Measurements from ENCODE around the gene TMEM187.
A peak's percentile ranks its signal among the peaks of the same experiment; 100 is the strongest.
"Not testable (repeated sequence)": the region's sequence is repeated elsewhere in the genome, so short reads cannot be mapped to it uniquely, and the experiment has no call there.

Gene TMEM187

DNA sequence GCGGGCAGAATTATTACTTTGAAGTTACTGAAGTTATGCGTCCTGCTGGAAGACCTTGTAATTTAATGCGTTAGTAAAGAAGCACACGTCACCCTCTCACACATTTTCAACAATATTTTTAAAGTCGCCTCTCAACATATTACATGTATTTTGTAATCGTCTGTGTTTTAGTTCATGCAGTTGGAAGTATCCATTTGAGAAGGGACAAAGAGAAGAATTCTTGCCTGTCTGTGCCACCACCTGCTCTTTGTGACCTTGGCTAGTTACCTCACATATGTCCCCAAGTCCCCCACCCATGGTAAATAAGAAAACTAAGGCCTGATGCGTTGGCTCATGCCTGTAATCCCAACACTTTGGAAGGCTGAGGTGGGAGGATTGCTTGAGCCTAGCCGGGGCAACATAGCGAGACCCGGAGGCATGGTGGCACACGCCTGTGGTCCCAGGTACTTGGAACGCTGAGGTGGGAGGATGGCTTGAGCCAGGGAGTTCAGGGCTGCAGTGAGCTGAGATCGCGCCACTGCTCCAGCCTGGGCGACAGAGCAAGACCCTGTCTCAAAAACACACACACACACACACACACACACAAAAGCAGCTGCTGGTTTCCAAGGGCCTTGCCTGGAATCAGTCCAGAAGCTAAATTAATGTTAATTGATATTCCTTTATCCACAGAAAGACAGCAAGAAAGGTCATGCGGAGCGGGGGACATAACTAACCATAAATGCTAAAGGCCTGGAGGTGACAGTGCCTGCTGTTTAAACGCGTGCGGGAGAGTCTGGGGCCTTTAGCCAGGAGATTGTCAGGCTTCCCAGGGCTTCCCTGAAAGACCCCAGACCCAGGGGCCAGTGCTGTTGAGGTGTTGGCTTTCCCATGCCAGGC, 811 bp downstream of the TMEM187 start:
- peak; percentile 12 for DNase-seq

DNA sequence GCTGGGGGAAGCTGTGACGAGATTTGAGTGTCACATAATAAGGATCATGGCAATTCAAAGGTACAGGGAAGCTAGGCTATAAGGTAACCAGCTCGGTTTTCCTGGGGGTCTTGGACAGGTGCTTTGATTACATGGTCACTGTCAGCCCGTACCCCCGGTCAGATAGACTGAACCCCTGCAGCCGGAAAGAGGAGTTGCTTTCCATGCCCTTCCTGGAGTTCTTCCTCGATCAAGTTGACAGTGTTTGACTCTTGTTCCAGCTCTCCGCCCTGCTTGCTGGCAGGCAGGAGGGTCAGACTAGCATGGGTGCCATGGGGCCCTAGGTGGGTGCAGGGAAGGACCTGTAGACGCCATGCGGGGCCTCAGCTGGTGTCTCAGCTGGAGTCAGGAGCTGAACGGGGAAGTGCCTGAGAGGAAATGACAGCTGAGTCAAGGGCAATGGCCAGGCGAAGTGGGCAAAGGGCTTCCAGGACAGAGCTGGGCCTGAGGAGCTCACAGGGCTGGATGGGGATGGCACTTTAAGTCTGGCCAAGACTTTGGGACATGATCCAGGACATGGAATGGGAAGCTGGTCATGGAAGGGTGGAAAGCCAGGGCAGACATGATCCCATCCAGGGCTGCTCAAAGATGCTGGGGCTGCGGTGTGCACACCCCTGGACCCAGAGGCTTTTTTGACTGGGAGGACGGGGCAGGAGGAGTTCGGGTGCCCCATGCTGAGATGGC, 1.6 kb downstream of the TMEM187 start:
- no peak for DNase-seq

DNA sequence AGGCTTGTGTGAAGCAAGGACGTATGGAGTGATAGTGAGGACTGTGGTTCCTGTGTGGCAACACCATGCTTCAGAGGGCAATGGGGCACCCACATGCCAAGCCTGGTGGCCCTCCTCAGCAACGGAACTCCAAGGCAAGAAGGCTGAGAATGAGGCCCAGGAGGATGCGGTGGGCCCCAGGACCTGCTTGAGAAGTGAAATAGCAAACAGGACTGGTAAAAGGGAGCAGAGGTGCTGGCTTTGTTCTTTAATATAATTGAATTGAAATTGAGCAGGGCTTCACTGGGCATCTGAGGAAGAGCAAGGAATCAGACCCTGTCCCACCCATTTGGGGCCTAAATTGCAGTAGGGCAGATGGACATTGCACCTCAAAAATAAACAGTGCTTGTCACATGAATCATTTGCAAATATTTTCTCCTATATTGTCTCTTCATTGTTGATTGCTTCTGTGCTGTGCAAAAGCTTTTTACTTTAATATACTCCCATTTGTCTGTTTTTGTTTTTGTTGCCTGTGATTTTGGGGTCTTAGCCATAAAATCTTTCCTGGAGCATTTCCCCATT, 2.3 kb downstream of the TMEM187 start:
- DNase-seq: no peak

DNA sequence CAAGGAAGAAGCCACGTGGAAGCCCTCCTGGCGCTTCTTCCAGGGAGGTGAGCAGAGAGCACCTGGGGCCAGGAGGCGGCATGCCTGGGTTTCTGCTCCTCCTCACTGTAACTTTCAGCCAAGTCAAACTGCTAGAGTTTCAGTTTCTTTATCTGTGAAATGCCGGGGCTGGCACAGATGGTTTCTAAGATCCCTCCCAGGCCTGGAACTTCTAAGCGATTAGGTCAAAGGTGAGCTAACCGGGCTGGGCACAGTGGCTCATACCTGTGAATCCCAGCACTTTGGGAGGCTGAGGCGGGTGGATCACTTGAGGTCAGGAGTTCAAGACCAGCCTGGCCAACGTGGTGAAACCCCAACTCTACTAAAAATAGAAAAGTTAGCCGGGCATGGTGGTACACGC, 7.8 kb downstream of the TMEM187 start:
- DNase-seq: not testable (repeated sequence)

DNA sequence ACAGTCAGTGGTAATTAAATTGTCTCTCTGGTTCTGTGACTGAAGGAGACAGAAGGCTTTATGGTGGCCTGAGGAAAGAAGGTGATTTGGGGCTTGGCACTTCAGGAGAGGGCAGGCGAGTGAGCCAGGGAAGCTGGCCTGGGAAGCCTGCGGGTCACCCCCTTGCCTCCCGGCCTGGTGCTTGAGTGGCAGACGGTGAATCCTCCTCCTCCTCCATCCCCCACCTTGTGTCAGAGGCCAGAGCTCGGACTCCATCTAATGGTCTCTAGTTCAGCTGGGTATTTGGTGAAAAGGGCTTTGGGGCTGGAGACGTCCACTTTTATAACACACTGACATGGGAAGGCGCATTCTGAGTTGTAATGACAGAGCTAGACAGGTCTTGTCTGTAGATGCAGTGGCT, 8.7 kb downstream of the TMEM187 start:
- DNase-seq: no peak

DNA sequence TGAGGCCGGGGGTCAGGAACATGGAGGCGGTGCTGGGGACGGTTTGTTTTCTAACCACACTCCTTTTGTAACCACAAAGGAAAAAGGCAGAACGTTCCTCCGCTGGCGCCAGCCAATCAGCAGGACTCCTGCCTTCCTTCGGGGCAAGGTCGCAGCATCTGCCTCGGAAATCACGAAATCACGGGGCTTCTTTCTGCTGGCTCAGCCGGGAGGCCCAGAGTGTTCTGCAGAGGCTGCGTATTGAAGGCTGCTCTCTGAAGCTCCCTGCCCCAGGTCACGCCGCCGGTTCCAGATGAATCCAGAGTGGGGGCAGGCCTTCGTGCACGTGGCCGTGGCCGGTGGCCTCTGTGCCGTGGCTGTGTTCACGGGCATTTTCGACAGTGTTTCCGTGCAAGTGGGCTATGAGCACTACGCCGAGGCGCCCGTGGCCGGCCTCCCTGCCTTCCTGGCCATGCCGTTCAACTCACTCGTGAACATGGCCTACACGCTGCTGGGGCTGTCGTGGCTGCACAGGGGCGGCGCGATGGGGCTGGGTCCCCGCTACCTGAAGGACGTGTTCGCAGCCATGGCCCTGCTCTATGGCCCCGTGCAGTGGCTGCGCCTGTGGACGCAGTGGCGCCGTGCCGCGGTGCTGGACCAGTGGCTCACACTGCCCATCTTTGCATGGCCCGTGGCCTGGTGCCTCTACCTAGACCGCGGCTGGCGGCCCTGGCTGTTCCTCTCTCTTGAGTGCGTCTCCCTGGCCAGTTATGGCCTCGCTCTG, 9.4 kb downstream of the TMEM187 start:
- DNase-seq: no peak

DNA sequence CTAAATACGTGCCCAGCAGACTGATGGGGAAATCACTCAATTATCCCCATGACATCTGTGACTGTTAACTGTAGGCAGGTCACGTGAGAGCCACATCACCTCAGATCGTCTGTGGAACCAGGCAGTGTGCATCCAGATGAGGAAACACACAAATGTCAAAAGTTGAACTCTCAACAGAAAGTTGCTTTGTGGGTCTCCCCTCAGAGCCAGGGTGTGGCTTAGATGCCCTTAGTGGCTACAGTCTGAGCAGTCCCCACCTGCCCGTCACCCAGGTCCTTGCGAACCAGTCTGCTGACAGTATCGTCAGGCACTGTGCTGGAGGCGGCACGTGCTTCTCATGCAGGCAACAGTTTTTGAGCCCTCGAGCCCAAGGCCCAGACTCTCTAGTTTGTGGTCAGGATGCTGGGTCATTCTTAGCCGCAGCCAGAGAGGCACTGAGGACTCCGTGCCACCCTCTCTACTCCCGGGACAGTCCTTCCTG, 10.8 kb downstream of the TMEM187 start:
- DNase-seq: no peak

DNA sequence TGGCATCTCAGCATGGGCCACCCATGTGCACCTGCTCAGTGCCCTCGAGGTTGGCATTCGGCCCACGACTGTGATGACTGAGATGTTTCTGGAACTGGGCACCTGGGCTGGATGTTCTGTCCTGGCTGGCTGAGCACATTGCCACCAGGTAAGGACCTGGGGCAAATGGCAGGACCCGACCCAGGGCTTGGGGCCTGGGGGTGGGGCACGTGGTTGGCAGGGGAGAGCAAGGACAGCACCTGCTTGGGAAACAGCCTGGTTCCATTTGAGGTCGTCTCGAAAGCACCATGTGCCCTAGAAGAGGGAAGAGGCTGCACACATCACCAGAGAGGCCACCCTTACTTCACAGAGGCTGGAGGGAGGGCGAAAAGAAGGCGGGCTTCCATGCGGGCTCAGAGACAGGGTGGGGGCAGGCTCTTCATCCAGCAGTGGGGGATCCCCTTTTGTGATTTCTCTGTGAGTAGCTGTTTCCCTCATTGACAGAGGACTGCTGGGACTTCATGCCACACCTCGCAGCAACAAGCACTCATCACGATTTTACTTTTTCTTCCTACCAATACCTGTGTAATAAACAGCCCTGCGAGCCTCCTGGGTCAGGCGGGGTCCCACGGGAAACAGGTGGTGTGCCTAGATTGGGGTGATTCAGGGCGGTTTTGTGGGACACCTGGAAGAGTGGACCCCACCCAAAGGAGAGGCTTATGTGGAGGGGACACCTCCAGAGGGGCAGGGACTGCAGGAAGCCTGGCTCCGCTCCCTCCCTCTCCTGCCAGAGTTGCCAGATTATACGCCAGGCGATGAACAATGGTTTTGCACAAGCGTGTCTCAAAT, 12.0 kb downstream of the TMEM187 start:
- DNase-seq: no peak

DNA sequence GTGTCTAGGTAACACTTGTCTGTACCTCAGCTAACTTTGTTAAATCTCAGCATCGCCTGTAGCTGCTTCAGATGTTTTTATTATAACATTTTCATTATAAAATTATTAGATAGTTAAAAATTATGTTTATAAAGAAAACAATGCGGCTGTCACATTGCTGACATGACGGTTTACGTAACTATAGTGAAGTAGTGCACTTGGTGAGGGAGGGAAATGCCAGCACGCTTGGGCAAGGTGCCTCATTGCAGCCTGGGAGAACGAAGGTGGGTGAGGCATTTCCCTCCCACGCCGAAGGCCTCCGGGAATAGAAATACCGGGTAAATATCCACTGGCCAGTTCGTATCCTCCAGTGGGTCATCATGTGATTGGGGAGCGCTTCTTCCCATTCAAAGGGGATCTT, 15.9 kb downstream of the TMEM187 start:
- DNase-seq: no peak

DNA sequence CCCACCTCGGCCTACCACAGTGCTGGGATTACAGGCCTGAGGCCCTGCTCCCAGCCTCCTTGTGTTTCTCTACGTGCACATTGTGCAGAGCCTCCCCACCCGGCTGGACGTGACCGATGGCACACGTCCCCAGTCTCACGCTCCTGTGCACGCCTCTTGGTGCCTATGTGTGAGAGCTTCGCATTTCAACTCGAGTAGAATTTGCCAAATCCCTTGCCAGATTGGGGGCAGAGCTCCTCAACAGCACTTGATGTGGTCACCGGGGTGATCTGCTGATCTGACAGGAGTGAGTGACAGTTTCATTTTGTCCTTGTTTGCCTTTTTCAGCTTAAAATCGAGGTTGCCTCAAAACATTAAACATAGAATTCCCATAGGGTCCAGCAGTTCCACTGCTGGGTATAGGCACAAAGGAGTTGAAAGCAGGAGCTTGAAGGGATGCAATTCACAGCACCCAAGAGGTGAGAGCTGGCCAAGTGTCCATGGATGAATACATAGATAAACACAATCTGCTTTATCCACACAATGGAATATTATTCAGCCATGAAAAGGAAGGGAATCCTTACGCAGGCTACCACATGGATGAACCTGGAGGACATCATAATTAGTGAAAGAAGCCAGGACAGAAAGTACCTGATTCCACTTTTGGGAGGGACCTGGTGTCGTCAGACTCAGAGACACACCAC, 17.6 kb downstream of the TMEM187 start:
- no peak for DNase-seq

DNA sequence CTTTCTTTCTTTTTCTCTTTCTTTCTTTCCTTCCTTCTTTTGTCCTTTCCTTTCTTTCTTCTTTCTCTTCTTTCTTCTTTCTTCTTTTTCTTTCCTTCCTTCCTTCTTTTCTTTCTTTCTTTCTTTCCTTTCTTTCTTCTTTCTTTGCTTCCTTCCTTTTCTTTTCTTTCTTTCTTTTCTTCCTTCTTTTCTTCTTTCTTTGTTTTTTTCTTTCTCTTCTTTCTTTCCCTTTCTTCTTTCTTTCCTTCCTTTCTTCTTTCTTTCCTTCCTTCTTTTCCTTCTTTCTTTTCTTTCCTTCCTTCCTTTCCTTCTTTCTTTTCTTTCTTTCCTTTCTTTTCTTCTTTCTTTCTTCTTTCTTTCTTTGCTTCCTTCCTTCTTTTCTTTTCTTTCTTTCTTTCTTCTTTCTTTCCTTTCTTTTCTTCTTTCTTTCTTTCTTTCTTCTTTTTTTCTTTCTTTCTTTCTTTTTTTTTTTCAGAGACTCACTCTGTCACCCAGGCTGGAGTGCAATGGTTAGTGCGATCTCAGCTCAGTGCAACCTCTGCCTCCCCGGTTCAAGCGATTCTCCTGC, 18.5 kb downstream of the TMEM187 start:
- no peak for DNase-seq

DNA sequence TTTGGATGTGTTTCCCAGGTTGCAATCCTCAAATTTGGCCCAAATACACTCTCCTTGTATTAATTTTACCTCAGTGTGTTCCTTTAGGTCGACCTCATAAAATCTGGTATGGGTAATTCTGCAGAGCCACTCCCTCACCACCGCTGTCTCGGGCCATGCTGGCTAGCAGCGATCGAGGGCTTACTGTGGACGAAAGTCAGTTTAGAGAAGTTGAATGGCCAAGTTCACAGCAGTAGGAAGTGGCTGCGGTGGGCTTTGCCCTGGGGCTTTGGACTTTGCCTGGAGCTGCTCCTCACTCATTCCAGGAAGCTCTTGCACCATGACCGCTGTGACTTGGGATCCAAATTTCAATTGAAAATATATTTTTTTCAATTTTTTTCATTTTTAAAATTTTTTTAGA, 19.6 kb downstream of the TMEM187 start:
- no peak for DNase-seq

DNA sequence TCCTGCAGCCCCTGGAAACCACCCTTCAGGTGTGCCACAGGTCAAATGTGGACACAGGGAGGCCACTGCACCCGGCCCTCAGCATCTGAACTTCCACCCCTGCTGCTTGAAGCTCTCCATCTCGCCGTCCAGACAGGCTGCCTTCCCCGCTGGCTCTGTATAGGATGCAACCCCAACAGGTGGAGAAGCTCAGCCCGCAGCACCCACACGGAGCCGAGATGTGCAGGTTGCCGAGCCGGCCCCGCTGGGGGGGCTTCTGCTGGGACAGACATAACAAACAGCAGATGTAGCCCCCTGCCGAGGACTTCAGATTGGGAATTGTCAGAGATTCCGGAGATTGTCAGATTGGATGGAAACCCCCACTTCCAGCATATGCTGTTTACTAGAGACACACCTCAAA, 20.5 kb downstream of the TMEM187 start:
- DNase-seq: no peak

DNA sequence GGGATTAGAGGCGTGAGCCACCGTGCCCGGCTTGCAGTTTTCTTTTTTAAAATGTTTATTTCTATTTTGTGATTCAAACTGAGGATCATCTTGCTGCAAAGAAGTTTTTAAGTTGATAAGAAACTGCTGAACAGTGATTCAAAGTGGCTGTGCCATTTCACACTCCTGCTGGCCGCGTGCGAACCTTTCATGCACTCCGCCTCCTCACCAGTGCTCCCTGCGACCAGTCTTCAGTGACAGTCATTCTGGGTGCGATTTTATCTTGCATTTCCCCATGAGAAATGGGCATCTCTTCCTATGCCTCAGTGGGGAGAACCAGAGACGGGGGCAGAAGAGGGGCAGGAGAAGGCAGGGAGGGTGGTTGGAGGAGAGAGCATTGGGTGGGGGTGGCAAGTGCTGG, 21.4 kb downstream of the TMEM187 start:
- no peak for DNase-seq

DNA sequence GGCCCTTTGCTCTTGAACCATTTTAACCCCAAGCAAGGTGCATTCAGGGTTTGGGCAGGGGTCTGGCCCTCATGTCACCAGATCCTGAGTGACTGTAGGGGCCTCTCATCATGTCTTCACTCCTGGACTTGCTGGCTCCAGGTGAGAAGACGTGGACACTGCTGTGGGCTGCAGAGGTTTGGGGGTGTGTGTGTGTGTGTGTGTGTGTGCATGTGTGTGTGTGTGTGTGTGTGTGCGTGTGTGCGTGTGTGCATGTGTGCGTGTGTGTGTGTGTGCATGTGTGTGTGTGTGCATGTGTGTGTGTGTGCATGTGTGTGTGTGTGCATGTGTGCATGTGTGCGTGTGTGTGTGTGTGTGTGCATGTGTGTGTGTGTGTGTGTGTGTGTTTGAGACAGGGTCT, 21.8 kb downstream of the TMEM187 start:
- not testable (repeated sequence) for DNase-seq

DNA sequence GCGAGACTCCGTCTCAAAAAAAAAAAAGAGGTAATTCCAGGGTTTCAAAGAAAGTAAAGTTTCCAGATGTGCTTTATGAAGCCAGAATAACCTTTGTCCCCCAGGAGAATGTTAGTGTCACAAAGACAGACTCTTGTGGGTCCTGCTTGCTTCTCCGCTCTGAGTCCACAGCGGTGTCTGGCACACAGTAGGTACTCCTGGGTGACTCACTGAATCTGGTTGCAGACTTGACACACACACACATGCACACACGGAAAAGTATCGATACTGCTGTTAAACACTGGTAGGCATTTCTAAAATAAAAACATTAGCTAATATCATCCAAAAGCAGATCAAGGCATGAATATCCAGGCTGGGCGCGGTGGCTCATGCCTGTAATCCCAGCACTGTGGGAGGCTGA, 22.9 kb downstream of the TMEM187 start:
- DNase-seq: no peak

DNA sequence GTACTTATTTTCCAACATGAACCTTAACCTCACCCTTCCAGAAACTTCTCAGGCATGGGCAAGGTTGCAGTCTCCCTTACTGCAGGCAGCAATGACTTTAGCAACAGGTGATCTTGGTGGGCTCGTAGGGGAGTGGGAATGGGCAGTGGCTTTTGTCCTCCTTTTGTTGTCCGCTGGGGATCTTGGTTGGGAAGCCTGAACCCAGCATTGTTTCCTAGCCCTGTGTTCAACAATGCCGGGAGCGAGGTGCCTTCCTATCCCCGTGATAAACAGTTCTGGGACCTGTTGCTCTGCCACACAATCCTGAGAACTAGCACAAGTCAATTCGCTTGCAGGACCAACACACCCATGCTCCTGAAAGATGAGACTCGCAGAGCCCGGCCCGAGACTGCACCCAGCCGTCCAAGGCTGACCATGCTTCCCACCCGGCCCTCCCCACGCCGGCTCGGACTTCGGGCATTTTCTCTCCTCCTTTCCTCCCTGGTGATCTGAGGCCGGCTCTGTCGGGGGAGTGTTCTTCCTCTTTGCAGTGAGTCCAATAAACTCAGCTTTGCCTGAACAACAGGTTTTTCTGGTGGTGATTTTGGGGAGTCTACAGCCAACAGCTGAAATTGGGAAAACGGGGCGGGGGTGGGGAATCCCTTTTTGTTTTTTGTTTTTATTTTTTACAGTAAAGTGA, 26.9 kb downstream of the TMEM187 start:
- DNase-seq: no peak

DNA sequence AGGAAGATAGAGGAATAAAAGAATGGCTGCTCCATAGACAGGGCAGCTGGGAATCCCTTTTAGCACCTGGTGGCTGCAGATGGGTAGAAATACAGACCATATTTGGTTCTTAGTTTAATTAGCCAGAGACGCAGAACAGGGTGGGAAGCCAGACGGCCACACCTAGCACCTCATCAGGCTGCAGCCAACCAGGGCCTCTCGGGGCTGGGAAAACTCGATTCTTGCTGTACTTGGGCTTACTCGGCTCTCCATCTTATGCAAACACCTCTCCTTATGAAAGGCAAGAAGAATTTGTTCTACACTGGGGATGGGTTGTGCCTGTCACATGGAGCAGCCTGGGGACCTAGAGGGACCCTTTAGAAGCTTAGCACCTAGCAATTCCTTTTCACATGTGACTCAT, 27.5 kb downstream of the TMEM187 start:
- DNase-seq: no peak

DNA sequence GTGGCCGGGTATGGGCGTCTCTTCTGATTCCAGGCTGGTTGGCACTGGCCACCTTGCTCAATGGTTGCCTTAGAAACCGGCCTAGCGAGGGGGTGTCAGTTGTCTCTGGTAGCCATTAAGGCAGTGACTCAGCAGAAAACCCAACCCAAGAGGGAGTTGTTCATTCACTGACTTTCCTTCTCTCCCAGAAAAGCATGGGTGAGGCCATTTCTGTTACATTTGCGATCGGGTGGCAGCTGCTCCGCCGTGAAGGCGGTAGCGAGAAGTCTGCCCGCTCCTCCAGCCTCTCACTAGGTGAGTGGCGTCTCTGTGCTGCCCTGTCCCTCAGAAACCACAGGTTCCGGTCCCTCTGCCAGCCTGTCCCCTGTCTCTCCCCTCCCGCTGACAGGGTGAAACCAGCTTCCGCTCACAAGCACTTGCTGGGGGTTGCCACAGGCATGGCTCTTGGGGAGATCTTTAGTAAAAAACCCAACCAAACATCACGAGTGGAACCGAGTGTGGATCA, 29.7 kb downstream of the TMEM187 start:
- peak; percentile 7 for DNase-seq

DNA sequence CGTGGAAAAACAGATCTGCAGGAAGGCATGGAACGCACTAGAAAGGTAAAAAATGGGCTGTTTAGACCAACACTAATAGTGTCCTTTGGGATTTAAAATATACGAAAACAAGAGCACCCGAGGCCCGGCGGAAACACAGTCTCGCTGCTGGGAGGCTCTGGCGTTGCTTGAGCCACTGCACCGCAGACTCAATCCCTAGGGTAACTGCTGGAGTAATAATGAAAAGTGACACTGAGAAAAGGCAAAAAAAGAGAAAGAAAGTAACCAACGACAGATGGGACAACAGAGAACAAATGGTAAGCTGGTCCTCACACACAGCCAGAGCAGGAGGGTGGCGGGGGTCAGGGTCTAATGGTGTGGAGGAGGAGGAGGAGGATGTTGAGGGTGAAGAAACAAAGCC, 31.8 kb downstream of the TMEM187 start:
- DNase-seq: no peak

Data from DMS79 treated with DMSO at 0.1 percent for 48 hours (cell line).